Endothelial cell (in vitro differentiated cells): ENCODE results near the gene CAMK1D. TPM values are rescaled to one million over a fixed set of nuclear protein-coding genes. Genes with fewer than 3 reads are reported as not detected.

ENCODE experiments used
- DNase-seq: peaks from one replicate; pipeline ENCODE4 v3.0.0; 2021; ENCODE audit warnings: low spot score
- H3K27ac Mint-ChIP-seq: one replicate; pipeline ENCODE4 v1.8.0; 2021; ENCODE audit warnings: mixed read lengths, inconsistent platforms; ENCODE audit not compliant: unreplicated experiment
- H3K27me3 Mint-ChIP-seq: one replicate; pipeline ENCODE4 v1.8.0; 2021; ENCODE audit warnings: mild to moderate bottlenecking, moderate library complexity, mixed read lengths, inconsistent platforms; ENCODE audit not compliant: unreplicated experiment
- H3K36me3 Mint-ChIP-seq: one replicate; pipeline ENCODE4 v1.8.0; 2021; ENCODE audit warnings: mild to moderate bottlenecking, low read depth, mixed read lengths, inconsistent platforms; ENCODE audit not compliant: unreplicated experiment
- H3K4me1 Mint-ChIP-seq: one replicate; pipeline ENCODE4 v1.8.0; 2021; ENCODE audit warnings: mild to moderate bottlenecking, mixed read lengths, inconsistent platforms; ENCODE audit not compliant: unreplicated experiment
- H3K4me3 Mint-ChIP-seq: one replicate; pipeline ENCODE4 v1.8.0; 2021; ENCODE audit warnings: mild to moderate bottlenecking, mixed read lengths, inconsistent platforms; ENCODE audit not compliant: unreplicated experiment
- H3K9me3 Mint-ChIP-seq: one replicate; pipeline ENCODE4 v1.8.0; 2021; ENCODE audit warnings: mixed read lengths, inconsistent platforms; ENCODE audit not compliant: unreplicated experiment
- CTCF ChIP-seq: fragments of 200-600 bp; sonication (generic); IDR thresholded peaks from one replicate; pipeline ENCODE4 v1.5.0; 2021; ENCODE audit warnings: antibody characterized with exemption; ENCODE audit not compliant: unreplicated experiment
- total RNA-seq: library from RNA; stranded (reverse); fragmentation: NEBNext Ultra II Directional; extraction: Animal tissue kit (Norgen Biotek cat#: 25700); gene quantifications from one replicate; pipeline ENCODE4 v1.2.1, GENCODE V29; 2021; ENCODE audit not compliant: unreplicated experiment

Gene CAMK1D
- total RNA-seq, 1 donor from 2014 or later = 4.1 TPM

- H3K4me3 Mint-ChIP-seq = no peak overlapping the region
- peaks cover 3% of the 10 kb centered on the region for H3K27me3 Mint-ChIP-seq
- no peaks in the 10 kb centered on the region for H3K4me1 Mint-ChIP-seq
- H3K9me3 Mint-ChIP-seq = no peaks in the 10 kb centered on the region
- H3K27ac Mint-ChIP-seq = no peak overlapping the region
- DNase-seq = no peak
- TF ChIP-seq CTCF = no peak
- no peaks in the 10 kb centered on the region for H3K36me3 Mint-ChIP-seq
Observed at GRCh38 chr10:12382157-12382548, 32.8 kb downstream of the CAMK1D start.

- DNase-seq = no peak
- Mint-ChIP-seq H3K27ac (no peak overlapping the region), H3K4me3 (no peak overlapping the region), H3K36me3 (no peaks in the 10 kb centered on the region), H3K9me3 (no peaks in the 10 kb centered on the region), H3K4me1 (no peaks in the 10 kb centered on the region), H3K27me3 (peaks cover 3% of the 10 kb centered on the region)
- no peak for TF ChIP-seq CTCF
Observed at GRCh38 chr10:12382956-12383531, 33.7 kb downstream of the CAMK1D start.

GRCh38 chr10:12384906-12385305 is 35.6 kb downstream of the CAMK1D start:
- Mint-ChIP-seq H3K9me3 (no peaks in the 10 kb centered on the region), H3K4me3 (no peak overlapping the region), H3K27me3 (peaks cover 3% of the 10 kb centered on the region), H3K36me3 (no peaks in the 10 kb centered on the region), H3K4me1 (no peaks in the 10 kb centered on the region), H3K27ac (no peak overlapping the region)
- DNase-seq = no peak
- TF ChIP-seq CTCF = no peak

GRCh38 chr10:12387561-12388210 is 38.3 kb downstream of the CAMK1D start:
- H3K4me1 Mint-ChIP-seq = no peaks in the 10 kb centered on the region
- DNase-seq = no peak
- H3K9me3 Mint-ChIP-seq = no peaks in the 10 kb centered on the region
- no peaks in the 10 kb centered on the region for H3K36me3 Mint-ChIP-seq
- no peak for TF ChIP-seq CTCF
- H3K27ac Mint-ChIP-seq = no peak overlapping the region
- H3K27me3 Mint-ChIP-seq = no peaks in the 10 kb centered on the region
- H3K4me3 Mint-ChIP-seq = no peak overlapping the region

GRCh38 chr10:12388671-12389070 is 39.3 kb downstream of the CAMK1D start:
- H3K27ac Mint-ChIP-seq = no peak overlapping the region

More at GRCh38 chr10:12388671-12389070, 39.3 kb downstream of the CAMK1D start:
- H3K36me3 Mint-ChIP-seq = no peaks in the 10 kb centered on the region
- no peaks in the 10 kb centered on the region for H3K9me3 Mint-ChIP-seq
- DNase-seq = no peak
- H3K4me3 Mint-ChIP-seq = no peak overlapping the region
- H3K27me3 Mint-ChIP-seq = peaks cover 1% of the 10 kb centered on the region
- H3K4me1 Mint-ChIP-seq = no peaks in the 10 kb centered on the region
- no peak for TF ChIP-seq CTCF
